ENCODE data around the gene RPS19BP1.
"Not testable (repeated sequence)": the region's sequence is repeated elsewhere in the genome, so short reads cannot be mapped to it uniquely, and the experiment has no call there.

RPS19BP1 gene

DNA sequence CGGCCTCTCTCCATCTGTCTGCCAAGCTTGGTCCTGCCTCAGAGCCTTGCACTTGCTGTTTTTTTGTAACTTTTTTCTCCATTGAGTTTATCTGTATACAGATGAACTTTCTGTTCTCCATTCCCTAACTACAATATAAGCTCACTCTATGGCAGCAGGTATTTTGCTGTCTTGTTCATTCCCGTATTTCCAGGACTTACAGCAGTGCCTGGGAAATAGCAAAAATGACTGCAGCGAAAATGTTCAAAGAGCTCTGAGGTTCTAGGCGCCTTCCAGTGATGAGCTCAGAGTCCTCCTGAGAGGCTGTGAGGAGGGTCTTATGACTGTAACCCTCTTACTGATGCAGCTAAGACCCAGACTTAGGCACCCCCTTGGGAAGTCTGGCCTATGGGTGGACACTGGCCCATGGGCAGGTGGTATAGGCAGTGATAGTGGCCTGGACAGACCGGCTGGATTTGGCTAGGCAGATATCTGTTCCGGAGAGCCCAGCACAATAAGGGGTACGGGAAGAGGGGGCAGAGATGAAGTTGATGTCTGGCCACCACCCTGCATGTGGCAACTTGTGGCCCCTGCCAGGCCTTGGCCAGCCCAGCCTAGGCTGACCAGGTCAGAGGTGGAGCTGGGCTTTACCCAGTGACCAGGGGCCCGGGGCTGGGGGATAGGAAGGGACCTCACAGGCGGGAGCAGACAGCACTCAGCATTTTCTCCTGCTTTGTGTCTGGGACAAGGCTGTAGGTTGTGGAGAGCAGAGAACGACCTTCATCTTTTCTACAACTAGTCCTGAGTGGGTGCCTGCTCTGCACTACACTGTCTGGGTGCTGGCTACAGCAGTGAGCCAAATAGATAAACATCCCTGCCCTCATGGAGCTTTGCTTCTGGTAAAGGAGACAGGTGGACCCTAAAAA is 7.5 kb downstream of the RPS19BP1 start:
- no peak for DNase-seq (ENCODE audit: low read depth)
- TF ChIP-seq, protein P1, sequence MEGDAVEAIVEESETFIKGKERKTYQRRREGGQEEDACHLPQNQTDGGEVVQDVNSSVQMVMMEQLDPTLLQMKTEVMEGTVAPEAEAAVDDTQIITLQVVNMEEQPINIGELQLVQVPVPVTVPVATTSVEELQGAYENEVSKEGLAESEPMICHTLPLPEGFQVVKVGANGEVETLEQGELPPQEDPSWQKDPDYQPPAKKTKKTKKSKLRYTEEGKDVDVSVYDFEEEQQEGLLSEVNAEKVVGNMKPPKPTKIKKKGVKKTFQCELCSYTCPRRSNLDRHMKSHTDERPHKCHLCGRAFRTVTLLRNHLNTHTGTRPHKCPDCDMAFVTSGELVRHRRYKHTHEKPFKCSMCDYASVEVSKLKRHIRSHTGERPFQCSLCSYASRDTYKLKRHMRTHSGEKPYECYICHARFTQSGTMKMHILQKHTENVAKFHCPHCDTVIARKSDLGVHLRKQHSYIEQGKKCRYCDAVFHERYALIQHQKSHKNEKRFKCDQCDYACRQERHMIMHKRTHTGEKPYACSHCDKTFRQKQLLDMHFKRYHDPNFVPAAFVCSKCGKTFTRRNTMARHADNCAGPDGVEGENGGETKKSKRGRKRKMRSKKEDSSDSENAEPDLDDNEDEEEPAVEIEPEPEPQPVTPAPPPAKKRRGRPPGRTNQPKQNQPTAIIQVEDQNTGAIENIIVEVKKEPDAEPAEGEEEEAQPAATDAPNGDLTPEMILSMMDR (IDR thresholded peaks at IDR 0.05; ENCODE audit: control insufficient read depth, extremely low read depth, insufficient read depth) = no peak
- no peak overlapping the region for H3K4me3 ChIP-seq (ENCODE audit: low read depth, low read length)

- H3K4me3 ChIP-seq (ENCODE audit: low read depth, low read length) = no peak overlapping the region
- TF ChIP-seq, protein P1 (IDR thresholded peaks at IDR 0.05; ENCODE audit: control insufficient read depth, extremely low read depth, insufficient read depth) = no peak
- DNase-seq (ENCODE audit: low read depth) = no peak
Observed at GRCh38 chr22:39524089-39524752, 8.3 kb downstream of the RPS19BP1 start.

DNA sequence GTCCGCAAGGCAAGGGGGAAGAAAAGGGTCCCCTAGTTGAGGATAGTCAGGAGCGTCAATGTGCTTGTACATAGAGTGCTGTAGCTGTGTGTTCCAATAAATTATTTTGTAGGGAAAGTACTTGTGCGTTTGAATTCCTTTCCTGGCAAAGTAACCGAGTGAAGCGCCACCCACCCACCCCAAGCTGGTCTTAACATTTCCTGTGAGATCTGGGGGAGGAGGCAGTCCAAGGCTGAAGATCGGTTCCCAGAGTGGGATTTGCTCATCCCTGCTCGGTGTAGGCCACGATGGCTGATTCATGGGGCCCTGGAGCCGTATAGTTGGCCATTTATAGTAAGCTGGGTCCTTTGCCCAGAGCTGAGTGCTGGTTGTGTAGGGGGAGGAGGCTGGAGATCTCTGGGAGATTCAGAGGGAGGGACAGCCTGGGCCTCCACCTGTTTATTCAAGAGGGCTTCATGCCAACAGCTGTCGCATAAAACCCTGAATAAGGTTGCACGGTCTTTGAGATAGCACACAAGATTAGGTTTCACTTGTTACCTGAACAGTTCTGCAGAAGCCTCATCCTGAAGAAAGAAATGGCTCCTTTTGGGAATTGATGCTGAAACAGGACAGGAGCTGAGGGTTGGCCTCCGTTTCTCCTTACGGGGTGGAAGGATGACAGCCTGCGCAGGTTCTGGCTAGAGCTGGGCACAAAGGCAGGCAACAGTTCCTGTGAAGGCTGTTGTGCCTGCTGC is 9.8 kb downstream of the RPS19BP1 start:
- TF ChIP-seq, protein P1 (IDR thresholded peaks at IDR 0.05; ENCODE audit: control insufficient read depth, extremely low read depth, insufficient read depth) = no peak
- peak; percentile 85 for DNase-seq (ENCODE audit: low read depth)
- H3K4me3 ChIP-seq (ENCODE audit: low read depth, low read length) = peak overlapping the region; percentile 87

DNA sequence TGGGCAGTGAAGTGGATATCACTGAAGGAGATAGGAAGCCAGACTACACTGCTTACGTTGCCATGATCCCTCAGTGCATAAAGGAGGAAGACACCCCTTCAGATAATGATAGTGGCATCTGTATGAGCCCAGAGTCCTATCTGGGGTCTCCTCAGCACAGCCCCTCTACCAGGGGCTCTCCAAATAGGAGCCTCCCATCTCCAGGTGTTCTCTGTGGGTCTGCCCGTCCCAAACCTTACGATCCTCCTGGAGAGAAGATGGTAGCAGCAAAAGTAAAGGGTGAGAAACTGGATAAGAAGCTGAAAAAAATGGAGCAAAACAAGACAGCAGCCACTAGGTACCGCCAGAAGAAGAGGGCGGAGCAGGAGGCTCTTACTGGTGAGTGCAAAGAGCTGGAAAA is 10.5 kb downstream of the RPS19BP1 start:
- DNase-seq (ENCODE audit: low read depth) = not testable (repeated sequence)
- peak overlapping the region; percentile 87 for H3K4me3 ChIP-seq (ENCODE audit: low read depth, low read length)

GRCh38 chr22:39521106-39521885 is 11.3 kb downstream of the RPS19BP1 start:
- H3K4me3 ChIP-seq (ENCODE audit: low read depth, low read length) = peak overlapping the region; percentile 87
- DNase-seq (ENCODE audit: low read depth) = not testable (repeated sequence)

GRCh38 chr22:39520226-39521105 is 12.1 kb downstream of the RPS19BP1 start, which contains the start of gene ATF4:
Gene ATF4 (plus strand): TSS chr22:39520562. CDS start chr22:39521446, 884 bp downstream.
- TF ChIP-seq, protein P1 (IDR thresholded peaks at IDR 0.05; ENCODE audit: control insufficient read depth, extremely low read depth, insufficient read depth) = no peak
- DNase-seq (ENCODE audit: low read depth) = no peak

More at GRCh38 chr22:39520226-39521105, 12.1 kb downstream of the RPS19BP1 start, which contains the start of gene ATF4:
- H3K4me3 ChIP-seq (ENCODE audit: low read depth, low read length) = peak within 1 kb of the TSS; percentile 87

All from LNCaP clone FGC (cell line).